SKM-1 treated with dmso at 0.1 percent for 144 hours (cell line): ENCODE measurements around the gene MRPS10.
"Not testable (repeated sequence)": the region's sequence is repeated elsewhere in the genome, so short reads cannot be mapped to it uniquely, and the experiment has no call there.

ENCODE experiments used
- DNase-seq: peaks from one replicate; lab custom pipeline; 2025; ENCODE audit not compliant: unreplicated experiment; lab: John Stamatoyannopoulos, UW

Gene MRPS10

DNA sequence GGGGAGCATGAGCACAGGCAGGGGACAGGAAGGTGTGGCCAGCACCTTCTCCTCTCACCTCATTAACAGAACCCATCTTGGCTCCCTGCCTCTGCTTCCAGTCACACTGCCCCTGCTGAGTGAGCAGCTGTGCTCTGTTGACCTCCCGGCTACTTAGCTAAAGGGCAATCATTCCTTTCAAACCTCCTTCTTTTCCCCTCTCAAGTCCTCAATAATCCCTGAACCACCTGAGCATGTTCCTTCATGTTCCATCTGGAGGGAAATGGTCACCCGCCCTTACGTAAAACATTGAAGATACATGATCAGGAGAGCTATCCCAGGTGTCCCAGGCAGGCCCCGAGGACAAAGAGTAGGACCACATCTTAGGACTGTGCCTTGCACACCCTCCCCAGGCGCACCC, 21.7 kb upstream of the MRPS10 start:
- DNase-seq, result no peak

DNA sequence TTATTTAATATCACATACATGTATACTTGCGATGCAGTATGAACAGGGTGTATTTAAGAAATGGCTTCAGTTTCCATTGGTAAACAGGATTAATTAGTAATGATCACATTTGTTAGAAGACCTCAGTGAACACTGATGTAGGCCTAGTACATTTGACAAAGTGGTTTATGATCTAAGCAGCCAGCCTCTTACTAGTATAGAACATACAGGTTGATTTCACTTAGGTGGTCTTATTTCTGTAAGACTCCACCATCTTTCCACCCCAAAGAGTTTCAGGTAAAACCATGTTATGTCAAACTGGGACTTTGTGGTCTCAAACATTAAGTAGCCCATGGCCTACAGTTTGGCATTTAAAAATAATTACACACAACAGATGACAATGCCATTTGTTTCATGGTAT, 20.2 kb upstream of the MRPS10 start:
- no peak for DNase-seq

DNA sequence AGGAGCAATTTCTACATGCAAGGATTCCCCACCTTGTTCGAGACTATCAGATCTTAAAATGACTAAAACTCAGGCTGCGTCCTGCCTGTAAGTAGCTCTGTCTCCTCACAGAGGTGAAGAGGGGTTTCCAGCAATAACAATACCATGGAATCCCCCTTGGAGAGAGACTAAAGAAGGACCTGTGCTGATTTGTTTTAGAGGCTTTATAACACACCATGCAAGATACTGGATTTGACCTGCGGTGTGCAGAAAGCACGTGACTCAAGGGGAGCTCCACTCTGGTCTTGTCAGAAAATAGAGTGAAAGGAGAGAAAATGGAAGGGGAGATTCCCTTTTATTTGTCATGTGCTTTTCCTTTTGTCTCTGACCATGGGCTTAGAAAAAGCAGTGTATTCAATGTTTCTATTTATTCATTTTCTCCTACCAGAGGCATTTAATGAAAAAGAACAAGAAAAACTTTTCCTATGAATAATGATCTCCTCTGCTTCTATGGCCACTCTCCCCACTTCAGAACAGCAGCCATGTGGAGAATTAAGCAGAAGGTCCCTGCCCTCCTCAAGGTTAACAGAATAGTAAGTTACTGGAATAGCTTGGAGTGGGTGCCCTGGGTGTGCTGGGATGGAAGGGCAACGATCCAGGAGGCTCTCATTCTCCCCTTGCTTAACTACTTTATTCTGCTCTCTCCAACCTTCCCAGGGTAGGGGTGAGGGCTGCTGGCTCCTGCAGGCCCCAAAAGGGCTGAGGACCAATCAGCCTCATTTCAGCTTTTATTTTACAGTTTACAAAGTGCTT, 19.2 kb upstream of the MRPS10 start:
- no peak for DNase-seq

DNA sequence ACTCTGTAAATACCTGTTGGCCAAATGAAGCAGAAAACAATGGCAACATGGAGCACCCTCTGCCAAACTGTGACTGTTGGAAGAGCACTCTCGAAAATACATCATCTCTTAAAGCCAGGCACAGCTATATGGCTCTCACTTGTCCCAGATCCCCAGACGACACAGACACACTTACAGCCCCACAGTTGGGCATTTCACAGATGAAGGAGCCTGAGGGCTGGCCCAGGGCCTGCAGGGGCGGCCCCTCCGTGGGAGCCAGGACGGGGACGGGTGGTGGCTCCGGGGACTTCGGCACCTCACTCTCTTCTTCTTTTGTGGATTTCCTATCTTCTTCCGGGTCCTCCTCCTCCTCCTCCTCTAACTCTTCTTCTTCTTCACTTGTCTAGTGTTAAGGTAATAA, 18.4 kb upstream of the MRPS10 start:
- DNase-seq, result no peak

DNA sequence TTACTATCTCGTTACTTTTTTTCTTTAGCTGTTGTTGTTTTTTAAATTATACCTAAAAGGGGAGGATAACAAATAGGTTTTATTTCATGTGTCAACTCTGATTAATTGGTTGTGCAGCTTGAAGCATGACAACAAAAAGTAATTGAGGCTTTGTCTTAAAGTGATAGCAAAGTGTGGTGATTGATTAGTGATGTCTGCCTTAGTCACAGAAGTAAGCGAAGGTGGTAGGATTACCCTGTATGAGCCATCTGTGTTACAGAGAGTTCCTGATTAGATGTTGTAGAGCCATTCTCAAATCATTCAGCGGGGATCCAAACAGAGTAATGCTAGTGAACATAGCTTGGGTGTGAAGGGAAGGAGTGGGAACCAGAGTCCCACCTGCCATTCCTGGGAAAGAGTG, 14.4 kb upstream of the MRPS10 start:
- DNase-seq, result no peak

DNA sequence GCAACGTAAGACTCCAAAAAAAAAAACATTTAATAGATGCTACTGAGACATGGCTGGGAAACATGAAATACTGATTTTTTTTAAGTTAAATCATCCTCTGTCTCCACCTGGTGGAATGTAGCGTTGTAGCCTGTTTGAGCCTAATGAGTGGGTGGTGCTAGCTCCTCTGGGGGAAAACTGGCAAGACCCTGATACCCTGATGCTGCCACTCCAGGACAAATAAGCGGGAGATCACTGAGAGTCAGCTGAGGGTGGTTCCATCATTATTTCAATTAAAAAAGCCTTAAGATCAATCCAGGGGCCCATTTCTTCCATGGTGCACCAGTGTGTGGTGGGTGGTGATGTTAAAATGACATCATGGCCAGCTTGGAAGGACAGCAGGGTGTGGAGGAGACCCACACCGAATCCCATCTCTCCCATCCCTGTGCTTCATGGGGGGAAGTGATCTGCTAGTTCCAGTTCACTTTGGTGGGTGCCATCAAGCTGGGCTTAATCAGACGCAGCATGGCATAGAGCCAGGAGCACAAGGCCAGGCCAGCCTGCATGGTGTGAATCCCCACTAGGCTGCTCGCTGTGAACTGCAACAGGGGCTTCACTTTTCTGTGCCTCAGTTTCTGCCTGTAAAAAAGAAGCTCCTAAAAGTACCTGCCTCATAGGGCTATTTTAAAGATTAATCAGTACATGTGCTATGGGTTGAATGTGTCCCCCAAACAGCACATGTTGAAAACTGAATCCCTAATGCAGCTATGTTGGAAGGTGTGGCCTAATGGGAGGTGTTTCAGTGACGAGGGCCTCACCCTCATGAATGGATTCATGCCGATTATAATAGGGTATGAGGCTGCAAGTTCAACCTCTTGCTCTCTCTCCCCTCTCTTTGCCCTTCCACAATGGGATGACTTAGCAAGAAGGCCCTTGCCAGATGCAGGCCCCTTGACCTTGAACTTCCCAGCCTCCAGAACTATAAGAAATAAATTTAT, 13.0 kb upstream of the MRPS10 start:
- no peak for DNase-seq

DNA sequence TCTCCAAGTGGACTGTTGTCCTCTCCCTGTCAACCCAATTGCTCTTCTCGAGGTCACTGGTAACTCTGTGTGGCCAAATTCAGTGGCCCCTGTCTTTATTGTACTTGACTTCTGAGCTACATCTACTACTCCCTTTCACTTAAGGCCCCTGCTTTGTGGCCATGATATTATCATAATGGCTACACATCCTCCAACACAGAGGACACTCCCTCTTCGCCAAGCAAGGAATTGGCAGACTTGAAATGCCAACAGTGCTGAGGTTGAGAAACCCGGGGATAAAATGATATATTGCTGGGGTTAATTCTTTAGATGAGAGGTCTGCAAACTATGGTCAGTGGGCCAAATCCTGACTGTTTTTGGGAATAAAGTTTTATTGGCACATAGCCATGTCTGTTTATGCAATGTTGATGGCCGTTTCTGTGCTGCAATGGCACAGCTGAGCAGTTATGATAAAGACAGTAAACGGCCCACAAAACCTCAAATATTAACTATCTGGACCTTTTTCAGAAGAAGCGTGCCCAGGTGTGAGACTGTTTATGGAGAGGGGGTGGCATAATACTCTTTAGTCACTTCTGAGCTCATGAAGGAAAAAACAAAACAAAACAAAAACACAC, 12.0 kb upstream of the MRPS10 start:
- no peak for DNase-seq

DNA sequence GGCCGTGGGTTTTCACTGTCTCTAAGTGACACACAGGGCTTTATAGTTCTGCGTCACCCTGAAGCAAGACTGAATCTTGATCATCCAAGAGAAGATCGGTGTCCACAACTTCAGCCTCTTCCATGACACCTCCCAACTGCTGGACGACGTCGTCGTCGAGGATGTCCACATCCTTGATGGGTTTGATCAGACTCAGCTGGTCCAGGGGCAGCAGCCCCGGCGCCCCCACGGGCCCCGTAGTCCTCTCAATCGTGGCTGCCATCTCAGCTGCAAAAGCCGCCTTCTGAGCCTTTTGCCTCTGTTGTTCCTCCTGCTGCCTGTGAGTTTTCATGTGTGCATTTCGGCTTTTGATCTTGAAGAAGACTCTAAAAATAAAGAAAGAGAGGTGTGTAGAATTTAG, 10.6 kb upstream of the MRPS10 start:
- DNase-seq, result no peak

DNA sequence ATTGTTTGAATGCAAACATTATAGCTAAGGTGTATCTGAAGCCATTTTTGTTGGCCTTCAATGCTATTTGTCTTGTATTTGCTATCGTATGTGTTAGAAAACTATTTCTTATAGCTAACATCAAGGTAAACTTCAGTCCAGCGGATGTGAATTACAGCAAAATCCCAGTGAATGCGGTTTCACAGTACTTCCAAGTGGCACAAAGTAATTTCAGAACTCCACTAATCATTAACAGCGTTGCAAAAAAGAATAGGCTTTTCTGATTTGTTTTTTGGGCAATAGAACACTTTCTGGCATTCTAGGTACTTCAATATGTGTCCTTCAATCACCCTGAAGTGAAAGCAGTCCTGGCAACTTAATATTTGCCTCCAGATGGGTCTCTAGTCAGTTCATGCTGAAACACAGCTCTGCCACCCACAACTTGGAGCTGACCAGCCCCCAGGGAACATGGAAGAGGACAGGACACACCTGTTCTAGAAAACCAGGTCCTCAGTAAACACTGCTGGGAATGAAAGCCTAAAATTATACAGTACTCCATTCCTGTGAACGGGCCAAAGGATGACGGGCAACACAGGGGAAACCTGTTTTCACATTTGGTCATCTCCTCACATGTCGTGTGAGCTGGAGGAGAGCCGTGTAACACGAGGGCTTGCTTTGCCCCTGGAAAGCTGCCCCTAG, 9.7 kb upstream of the MRPS10 start:
- DNase-seq, result no peak

DNA sequence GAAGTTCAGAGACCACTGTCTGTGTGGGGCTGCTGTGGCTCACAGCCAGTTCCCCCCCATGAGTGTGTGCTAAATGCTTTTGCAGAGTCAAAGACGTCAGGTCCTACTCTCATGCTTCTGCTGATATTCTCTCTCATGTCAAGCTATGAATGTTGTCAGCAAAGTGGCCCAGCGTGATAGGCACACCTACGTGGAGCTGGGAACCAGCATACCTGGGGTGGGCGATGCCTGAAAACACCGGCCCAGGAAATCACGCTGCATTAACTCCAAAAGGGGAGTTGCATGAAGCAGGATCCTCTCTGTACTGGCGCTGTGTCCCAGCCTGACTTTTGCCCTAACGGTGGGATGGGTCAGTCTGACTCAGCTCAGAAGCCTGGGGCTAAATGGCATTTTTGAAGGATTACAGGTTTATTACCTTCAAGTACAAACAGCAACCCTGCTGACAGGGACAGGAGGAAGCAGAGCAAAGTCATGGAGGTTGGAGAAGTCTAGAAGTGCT, 9.0 kb upstream of the MRPS10 start:
- DNase-seq, result no peak

DNA sequence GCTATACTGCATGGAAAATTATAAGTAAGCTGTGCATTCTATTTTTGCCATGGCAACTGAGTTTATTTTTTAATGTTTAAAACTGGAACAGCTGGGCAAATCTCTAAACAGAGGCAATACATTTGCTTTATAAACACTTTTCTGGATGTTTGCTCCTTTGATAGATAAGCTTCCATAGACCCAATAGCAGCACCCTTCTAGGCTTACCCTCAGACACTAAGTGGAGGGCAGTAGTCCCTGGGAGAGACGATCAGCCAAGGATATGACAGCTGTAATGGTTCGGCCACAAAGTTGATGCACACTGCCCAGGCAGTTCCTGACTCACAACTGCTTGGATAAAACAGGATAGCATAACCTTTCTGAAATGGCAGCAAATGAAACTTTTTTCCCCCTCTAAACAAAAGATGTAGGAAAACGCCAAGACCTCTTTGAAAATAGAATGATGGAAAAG, 8.5 kb upstream of the MRPS10 start:
- DNase-seq, result no peak

DNA sequence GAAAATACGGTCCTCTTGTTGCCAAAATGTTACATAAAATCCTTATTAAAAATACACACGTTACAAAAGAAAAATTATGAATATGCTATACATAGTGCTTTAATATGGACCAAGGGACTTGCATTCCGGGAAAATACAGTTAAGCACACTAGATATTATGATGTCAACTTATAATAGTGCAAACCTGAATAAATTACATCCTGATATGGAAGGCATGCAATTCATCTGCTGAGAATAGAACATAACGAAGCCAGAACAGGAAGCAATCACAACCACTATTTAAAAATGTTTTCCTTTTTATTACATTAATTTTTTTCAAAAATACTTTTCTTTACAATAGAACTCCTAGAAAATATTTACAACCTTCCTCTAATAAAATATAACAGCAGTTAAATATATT, 7.8 kb upstream of the MRPS10 start:
- no peak for DNase-seq

DNA sequence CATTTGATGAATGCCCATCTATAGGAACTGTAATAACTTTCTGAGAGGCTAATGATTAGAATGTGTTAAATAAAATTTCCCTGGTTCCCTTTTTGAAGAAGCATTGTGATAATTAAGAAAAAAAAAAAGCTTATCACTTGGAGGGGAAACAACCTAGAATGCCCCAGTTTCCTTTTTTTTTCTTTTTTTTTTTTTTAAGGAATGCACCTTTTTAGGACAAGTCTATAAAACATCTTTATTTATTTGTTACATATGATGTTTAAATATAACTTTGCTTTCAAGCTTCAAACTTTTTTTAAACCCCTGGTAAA, 7.3 kb upstream of the MRPS10 start:
- no peak for DNase-seq

DNA sequence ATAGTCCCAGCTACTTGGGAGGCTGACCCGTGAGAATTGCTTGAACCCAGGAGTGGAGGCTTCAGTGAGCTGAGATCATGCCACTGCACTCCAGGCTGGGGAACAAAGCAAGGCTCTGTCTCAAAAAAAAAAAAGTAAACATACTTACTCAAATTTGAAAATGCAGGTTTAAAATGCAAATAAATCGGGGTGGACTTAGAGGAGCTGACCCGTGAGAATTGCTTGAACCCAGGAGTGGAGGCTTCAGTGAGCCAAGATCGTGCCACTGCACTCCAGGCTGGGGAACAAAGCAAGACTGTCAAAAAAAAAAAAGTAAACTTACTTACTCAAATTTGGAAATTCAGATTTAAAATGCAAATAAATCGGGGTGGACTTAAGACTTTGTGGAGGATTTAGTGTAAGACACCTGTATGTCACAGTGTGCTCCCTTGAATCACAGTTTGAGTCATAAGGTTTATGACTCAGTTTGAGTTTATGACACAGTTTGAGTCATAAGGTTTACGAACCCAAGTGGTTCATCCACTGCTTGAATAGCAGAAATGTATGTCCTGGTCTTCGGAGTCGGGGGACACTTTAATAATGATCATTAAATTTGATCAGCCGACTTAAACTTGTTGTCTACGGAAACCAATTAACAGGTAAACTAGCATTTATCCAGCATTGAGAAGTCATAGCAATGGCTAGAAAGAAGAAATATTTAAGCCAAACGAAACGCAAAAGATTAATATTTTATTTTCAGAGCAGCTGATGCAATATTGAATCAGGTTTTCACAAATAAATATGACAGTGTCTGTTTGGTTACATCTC, 6.8 kb upstream of the MRPS10 start:
- no peak for DNase-seq

DNA sequence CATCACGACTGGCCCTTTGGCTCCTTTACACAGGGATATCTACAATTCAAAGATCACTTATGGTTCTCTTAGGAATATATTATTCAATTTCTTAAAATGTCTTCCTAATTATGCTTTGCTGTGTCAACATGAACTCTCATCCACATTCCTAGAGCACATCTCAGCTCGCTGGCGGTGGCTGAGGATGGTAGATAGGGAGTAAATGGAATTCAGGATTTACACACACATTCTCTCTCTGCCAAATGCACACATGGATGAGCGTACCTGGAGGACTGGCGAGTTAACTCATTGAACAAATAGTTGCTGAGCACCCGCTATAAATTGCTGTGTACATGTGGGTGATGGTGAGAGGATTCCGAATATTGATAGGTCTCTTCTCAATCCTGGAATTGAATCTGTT, 4.8 kb upstream of the MRPS10 start:
- DNase-seq, result no peak

DNA sequence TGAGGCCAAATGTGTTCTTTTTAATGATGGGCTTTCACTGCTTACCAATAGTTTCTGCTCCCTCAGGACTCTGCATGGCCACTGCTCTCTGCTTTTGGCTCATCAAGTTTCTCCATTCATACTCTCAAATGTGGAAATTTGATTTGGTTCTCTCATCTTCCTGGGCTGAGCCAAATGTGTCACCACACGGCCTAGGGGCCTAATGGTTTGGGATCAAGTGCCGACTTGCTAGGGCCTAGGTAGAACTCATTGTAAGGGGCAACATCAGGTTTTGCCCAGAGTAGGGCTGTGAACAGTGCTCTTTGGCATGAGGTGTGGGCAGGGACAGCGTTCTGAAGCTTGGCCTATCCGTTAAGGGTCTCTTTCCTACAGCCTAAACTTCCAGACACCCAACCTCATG, 3.9 kb upstream of the MRPS10 start:
- DNase-seq, result no peak

DNA sequence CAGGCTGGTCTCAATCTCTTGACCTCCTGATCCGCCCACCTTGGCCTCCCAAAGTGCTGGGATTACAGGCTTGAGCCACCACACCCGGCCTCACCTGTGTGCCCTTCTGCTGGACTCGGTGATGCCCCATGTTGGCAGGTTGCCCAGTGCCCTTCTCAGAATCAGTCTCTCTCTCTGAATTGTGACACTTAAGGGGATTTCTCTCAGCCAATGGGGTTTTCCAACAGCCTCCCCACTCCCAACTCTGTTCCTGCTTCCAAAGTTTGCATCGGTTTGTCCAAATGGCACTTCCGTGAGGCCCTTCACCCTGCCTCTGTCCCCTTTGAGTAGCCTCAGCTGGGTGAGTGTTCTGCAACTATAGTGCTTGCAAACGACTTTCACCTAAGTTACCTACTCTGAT, 3.1 kb upstream of the MRPS10 start:
- no peak for DNase-seq

DNA sequence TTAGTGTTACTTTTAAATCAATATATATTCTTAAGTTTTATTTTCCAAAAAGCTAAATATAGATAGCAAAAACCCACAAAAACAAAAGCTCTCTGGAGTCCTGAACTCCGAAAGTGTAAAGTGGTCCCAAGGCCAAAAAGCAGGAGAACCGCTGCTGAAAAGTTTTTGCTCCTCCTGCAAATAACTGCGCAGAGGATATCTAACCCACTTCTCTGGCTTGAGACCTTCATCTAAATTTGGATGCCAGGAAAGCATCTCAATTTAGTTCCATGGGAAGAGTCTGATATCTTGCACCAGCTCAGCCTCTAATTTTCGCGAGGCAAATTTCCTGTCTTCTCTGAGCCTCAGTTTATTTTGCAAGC, 523 bp downstream of the MRPS10 start:
- DNase-seq, result no peak

DNA sequence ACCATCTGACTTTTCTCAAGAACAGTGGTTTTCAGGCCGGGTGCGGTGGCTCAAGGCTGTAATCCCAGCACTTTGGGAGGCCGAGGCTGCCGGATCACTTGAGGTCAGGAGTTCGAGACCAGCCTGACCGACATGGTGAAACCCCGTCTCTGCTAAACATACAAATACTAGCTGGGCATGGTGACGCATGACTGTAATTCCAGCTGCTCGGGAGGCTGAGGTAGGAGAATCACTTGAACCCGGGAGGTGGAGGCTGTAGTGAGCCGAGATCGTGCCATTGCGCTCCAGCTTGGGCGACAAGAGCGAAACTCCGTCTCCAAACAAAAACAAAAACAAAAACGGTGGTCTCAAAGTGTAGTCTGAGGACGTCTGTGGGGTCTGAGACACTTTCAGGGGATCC, 1.2 kb downstream of the MRPS10 start:
- DNase-seq, result not testable (repeated sequence)

DNA sequence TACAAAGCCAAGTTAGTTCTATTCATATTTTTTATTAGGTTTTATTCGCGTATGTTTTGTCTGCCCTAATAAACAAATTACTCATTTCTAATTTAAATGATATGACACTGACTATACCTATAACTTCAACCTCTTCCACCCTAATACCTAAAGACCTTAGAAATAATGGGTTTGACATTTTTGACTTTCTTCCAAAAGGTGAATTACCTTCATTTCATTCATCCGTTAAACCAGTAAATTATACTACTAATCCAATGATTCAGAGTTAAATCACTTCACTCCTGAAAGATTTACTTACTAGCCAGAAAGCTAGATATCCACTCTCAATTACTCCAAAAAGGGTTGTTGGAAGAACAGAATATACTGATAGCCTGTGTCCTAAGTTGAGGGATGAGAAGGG, 5.2 kb downstream of the MRPS10 start:
- no peak for DNase-seq
